Iris pigment epithelial cell (primary cell): Measurements from ENCODE around the gene TBCK.
A peak's percentile ranks its signal among the peaks of the same experiment; 100 is the strongest.
"Not testable (repeated sequence)": the region's sequence is repeated elsewhere in the genome, so short reads cannot be mapped to it uniquely, and the experiment has no call there.

Experiments used
- DNase-seq: peaks from one replicate; pipeline ENCODE4 v3.0.0-alpha.2; 2011; ENCODE audit warnings: low read depth

The TBCK gene

DNA sequence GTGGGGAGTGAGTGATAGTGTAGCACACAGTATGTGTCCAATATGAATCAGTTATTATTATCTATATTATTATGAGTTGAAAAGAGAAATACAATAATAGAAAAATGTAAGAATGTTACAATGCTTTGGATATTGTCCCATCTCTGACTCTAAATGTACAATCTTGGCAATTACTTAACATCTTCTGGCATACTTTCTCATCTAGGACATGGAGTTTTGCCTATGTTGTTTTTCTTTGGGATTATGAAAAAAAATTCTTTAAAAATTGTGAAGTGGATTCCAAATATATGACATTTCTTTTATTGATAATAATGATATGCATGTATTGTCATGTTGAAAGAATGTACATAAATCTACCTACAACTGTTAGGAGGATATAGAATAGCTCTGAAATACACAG, 84.1 kb downstream of the TBCK start:
- DNase-seq: peak; percentile 9

DNA sequence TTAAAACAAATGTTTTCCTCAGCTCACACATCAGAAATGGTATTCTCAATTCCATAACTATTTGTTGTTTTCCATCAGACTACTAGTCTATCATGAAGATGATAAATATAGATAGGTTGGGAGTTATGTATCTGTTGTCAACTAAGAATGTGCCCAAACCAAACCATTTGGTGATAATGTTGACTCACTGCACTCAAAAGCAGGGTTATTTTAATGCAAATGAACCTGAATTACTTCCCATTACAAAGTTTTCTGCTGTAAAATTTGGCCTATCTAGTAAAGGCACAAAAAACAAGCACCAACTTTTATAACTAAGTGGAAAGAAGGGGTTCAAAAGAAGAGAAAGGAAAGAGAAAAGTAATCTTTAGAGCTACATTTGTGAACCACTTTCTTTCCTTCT, 93.5 kb downstream of the TBCK start:
- DNase-seq: no peak

DNA sequence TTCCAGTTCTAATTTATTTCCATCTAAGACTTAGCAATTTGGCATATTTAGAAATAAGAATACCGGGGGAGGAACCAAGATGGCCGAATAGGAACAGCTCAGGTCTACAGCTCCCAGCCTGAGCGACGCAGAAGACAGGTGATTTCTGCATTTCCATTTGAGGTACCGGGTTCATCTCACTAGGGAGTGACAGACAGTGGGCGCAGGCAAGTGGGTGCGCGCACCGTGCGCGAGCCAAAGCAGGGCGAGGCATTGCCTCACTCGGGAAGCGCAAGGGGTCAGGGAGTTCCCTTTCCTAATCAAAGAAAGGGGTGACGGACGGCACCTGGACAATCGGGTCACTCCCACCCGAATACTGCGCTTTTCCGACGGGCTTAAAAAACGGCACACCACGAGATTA, 102.7 kb downstream of the TBCK start:
- DNase-seq: not testable (repeated sequence)

DNA sequence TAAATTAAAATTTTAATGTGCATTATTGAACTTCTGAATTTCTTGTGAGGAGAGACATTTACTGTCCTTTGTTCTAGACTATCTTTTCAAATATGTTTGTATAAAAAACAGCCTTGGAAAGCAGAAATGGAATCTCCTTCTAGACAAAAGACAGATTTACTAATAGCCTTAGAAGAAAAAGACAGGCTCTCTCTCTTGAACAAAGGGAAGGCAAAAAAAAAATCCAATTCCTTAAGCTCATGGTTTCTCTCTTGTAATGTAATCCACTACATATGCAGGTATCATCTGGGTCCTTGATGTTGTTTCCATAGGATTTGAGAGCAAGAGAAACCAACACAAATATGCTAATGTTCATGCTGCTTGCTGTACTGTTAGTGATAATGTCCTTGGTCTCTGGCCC, 106.0 kb downstream of the TBCK start:
- no peak for DNase-seq

DNA sequence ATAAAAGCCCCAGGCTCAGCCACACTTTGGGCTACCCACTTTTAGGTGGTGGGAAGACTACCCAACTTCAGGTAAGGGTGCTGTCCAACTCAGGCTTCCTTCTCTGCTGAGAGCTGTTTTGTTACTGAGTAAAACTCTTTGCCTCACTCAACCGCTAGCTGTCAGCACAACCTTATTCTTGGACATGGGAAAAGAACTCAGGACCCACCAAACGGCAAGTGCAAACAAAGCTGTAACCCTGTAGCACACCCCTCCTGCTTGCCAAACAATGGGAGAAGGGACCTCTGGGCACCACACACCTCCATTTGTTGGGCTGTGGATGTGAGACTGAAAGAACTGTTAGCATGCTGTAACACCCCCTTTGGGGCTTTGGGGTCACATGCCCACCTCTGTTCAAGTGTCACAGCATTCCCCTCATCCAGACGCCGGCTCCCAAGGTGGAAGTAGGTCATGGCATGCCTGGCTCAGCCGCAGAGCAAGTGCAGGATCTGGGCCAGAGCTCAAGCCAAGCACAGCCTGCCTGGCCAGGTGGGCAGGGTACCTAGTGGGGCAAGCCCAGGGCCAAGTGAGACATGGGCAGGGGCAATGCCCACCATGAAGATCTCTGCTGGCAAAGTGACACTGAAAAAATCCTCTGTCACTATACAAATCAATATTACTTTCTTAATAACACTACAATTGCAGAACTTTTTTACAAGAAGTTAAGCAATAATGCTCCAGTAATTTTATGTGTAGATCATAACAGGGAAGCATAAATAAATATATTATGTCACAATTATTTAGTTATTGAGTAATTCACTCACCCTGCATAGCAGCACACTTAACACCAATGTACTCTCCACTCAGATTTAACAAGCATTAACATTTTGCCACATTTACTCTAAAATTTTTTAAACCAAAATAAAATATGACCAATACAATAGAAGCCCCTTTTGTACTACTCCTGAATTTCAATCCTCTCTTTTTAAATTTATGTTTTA, 107.2 kb downstream of the TBCK start:
- no peak for DNase-seq

DNA sequence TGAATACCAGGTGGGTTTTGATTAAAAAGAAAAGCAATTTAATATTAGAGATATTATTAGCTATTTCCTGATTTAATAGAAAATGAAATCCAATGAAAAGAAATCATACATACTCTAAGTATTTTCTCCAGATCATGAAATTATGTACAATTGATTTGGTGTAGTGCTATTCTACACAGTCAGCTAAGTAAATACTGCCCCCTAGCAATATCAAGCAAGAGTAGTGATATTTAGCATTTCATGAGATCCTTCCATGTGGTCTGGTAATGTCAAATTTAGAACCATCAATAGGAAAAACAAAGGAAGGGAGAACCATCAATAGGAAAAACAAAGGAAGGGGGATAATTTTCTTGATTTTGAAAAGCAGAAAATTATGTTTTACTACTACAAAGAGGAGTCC, 114.6 kb downstream of the TBCK start:
- DNase-seq: peak; percentile 17

DNA sequence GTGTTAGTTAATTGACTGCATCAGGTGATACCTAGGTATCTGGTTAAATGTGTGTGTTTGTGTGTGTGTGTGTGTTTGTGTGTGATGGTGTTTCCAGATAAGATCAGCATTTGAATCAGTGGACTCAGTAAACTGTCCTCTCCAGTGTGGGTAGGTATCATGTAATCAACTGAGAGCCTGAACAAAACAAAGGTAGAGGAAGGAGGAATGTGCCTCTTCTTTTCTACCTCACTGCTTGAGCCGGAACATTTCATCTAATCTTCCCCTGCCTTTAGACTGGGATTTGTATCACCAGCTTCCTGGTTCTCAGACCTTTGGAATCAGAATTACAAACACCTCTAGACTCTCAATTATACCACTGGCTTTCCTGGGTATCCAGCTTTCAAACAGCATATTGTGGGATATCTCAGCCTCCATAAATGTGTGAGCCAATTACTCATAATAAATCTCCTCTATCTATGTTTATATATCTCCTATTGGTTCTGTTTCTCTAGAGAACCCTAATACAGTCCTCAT, 120.5 kb downstream of the TBCK start:
- no peak for DNase-seq

DNA sequence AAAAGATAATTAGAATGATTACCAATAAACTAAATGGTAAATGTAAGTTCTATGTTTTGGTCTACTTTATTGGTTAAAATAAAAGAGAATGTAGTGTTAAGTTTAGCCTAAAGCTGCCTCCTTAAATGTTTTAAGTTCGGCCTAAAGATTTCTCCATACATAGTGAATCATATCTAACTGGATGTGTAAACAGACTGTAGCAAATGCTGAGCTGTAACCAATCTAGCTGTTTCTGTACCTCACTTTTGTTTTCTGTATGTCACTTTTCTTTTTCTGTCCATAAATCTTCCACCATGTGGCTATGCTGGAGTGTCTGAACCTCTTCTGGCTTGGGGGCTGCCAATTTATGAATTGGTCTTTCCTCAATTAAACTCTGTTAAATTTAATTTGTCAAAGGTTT, 121.2 kb downstream of the TBCK start:
- DNase-seq: peak; percentile 31

DNA sequence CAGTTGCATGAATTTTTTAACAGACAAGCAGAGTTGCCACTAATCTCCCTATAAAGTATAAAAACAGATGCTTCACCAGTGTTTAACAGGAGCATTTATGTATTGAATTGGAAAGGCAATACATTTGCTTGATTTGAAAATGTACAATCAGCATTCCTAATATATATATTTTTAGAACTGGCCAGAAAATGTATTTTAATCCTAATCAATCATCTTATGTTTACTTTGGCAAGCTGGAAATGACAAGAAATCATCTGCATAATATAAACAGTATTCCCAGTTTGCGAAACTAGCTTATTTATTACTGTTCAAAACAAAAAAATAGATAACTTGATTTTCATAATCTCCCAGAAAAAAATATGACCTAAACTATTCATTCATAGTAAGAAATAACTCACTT, 123.9 kb downstream of the TBCK start:
- no peak for DNase-seq

DNA sequence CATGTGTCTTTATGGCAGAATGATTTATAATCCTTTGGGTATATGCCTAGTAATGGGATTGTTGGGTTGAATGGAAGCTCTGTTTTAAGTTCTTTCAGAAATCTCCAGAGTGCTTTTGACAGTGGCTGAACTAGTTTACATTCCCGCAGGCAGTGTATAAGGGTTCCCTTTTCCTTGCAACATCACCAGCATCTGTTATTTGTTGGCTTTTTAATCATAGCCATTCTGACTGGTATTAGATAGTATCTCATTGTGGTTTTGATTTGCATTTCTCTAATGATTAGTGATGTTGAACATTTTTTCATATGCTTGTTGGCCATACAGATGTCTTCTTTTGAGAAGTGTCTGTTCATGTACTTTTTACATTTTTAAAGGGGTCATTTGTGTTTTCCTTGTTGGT, 129.8 kb downstream of the TBCK start:
- no peak for DNase-seq

DNA sequence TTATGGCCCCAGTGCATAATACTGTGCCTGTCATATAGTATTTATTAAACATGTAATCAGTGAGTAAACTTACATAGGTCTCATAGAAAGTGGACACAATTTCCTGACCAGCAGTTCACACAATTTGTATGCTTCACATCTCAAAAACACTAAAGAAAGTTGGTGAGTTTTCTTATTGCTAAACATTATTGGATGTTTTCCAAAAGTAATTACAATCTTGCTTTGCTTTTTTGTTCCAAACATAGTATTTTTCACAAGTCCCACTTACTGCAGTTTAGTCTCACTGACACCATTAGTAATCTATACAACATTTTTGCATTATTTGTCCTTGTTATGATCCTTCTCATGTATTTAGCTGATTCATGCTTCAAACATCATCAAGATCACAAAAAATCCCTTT, 132.5 kb downstream of the TBCK start:
- no peak for DNase-seq

DNA sequence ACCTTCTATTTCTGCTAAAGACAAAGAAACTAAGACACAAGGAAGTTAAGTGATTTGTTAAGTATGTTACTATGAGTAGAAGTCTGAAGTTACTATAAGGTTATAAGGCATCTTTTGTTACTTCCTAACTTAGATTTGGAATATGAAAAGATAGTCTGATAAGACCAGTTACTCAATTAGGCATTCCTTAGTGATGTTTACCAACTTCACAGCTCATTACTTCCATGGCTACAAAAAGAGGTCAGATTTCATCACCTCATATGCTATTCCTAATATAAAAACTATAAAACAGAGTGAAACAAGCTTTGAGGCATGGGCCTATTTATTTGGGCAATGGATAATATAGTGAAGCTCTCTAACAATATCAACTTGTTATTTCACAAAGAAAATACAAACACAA, 143.1 kb downstream of the TBCK start:
- DNase-seq: peak; percentile 30

DNA sequence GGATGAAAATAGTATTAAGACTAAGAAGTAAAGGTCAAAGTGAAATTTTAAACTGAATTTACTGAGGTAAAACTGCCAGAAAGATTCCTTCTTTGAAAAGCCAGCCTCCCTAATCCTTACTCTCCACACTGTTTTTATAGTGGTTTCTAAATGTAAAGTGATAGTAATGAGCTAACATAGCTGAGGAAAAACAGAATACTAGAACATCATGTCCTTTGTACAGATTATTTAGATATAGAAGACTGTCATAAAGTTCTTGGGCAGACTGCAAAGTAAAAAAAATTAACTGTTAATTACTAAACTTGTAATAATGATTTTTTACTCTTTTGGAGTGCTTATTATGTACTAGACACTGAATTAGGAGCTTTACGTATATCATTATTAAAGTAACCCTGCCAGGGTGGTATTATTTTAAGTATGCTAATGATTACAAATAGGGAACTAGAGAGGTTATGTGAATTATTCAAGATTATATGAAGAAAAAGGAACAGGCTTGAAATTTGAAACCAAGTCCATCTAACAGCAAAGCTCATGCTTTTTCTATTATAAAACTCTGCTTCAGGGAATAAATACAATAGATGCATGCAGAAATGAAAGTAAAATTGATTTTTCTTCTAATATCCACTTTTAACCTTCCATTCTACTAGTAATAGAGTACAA, 150.5 kb downstream of the TBCK start:
- peak; percentile 36 for DNase-seq

DNA sequence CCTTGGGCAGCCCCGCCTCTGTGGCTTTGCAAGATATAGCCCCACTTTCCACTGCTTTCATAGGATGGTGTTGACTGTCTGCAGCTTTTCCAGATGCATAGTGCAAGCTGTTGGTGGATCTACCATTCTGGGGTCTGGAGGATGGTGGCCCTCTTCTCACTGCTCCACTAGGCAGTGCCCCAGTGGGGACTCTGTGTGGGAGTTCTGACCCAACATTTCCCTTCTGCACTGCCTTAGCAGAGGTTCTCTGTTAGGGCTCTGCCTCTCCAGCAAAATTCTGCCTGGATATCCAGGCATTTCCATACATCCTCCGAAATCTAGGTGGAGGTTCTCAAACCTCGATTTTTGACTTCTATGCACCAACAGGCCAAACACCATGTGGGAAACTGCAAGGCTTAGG, 153.7 kb downstream of the TBCK start:
- no peak for DNase-seq

DNA sequence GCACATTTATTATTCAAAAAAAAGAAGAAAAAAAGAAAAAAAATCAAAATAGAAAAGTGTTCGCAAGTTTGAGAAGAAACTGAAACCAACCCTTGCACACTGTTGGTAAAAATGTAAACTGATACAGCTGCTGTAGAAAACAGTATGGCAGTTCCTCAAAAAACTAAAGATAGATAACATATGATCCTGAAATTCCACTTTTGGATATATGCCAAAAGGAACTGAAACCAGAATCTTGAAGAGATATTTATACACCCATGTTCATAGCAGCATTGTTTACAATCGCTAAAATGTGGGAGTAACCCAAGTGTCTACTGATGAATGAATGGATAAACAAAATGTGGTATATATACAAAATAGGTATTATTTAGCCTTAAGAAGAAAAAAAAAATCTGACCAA, 155.4 kb downstream of the TBCK start:
- DNase-seq: no peak

DNA sequence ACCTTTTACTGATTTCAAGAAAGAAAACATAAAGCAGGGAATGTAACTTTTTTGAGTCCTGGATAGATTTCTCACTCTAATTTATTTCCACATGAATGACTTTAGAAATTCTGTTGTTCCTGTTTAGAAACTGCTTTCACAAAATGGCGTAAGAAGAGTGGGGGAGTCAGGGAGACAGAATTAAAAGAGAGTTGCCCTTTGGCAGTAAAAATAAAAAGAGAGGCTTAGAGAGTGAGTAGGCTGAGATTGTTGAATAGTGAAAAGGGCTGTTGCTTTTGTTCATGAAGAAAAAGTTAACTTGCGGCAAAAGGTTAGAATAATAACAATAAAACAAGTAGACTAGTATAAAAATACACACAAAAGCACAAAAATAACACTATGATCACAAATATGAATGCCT, 166.1 kb downstream of the TBCK start:
- no peak for DNase-seq

DNA sequence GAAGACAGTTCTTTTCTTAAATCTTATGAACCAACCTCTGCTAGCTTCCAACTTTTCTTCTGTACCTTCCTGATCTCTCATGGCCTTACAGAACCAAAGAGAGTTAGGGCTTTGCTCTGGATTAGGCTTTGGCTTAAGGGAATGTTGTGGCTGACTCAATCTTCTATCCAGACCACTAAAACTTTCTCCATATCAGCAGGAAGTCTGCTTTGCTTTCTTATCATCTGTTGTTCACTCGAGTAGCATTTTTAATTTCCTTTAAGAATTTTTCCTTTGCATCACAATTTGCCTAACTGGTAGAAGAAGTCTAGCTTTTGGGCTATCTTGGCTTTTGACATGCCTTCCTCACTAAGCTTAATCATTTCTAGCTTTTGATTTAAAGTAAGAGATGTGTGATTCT, 167.0 kb downstream of the TBCK start:
- DNase-seq: peak; percentile 6

DNA sequence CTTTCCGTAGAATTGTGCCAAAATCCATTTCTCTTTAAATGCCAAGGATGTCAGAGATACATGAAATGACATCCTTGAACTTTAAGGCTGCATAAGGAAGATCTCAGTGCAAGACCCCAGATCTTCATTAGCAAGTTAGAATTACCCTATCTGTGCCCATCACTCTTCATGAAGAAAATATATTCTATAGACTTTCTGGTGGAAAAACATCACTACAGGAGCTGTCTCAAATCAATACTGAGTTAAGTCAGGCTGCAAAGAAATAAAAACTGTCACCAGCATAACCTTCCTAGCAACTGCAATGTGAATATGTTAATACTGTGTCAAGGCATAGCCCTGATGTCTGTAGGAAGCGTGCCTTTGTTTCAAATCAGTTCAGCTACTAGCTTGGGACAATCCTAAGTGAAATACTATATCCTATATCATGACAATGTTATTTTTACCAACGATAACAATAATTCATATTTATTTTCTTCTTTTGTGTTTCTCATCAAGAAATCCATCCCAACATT, 173.3 kb downstream of the TBCK start:
- no peak for DNase-seq

DNA sequence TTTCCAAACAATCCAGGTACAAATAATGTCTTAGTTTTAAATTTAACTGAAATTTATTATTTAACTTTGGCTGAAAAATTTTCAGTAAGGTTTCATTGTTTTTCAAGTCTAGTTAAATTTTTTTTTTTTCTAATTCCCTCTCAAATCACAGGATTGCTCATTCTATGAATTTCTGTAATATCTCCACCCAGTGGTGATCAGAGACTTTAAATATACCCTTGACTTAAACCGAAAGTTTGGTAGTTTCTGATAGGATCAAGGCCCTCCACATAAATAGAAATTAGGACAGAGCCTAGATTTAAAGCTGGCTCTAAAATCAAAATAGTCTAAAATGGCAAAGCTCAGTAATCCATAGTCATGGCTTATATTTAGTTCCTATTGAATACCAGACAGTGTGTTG, 175.4 kb downstream of the TBCK start:
- no peak for DNase-seq

DNA sequence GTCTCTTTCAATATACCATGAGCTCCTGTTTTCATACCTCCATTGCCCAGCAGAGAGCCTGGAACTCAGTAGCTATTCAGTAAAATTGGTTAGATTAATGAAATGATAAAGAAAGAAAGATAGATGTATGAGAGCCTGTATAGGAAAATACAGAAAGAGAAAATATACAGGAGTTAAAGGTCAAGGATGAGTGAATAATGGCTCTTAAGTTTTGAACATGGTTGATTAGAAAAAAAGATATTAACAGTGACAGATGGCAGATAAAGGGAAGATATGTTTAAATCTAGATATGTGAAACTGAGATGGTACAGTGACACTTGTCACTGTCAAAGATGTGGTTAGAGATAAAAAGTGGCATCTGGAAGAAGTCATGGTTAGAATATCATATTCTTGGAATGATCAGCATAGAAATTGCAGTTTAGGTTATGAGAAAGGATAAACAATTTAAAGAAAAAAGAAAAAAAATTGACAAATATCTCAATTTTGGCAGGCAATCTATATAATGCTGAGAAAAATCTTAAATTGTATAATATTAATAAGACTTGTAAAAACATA, 179.2 kb downstream of the TBCK start:
- no peak for DNase-seq

DNA sequence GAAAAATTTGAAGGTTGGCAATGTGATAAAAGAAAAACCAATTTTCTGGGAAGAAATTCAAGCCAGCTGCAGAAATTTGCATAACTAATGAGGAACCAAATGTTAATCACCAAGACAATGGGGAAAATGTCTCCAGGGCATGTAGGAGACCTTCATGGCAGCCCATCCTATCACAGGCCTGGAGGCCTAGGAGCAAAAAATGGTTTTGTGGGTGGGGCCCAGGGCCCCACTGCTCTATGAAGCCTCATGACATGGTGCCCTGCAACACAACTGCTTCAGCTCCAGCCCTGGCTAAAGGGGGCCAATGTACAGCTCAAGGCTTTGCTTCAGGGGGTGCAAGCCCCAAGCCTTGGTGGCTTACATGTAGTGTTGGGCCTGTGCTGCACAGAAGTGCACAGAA, 184.0 kb downstream of the TBCK start:
- DNase-seq: no peak

DNA sequence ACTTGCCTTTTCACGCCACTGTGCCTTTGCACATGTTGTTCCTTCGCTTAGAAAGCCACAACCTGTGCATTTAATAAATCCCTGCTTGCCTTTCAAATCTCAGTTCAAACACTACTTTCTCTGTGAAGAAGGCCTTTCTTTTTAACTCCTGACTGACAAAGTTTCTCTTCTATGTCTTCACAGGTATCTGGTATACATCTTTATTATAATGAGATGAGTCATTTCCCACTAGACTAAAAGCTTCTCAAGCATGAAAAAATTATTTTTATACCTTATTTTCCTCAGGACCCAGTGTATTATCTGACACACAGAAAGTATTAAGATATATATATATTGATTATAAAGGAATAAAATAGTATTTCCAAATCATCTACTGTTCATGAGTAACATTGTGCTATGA, 189.9 kb downstream of the TBCK start:
- no peak for DNase-seq
